ENCODE measurements around the gene SETD2.

SETD2 gene

DNA sequence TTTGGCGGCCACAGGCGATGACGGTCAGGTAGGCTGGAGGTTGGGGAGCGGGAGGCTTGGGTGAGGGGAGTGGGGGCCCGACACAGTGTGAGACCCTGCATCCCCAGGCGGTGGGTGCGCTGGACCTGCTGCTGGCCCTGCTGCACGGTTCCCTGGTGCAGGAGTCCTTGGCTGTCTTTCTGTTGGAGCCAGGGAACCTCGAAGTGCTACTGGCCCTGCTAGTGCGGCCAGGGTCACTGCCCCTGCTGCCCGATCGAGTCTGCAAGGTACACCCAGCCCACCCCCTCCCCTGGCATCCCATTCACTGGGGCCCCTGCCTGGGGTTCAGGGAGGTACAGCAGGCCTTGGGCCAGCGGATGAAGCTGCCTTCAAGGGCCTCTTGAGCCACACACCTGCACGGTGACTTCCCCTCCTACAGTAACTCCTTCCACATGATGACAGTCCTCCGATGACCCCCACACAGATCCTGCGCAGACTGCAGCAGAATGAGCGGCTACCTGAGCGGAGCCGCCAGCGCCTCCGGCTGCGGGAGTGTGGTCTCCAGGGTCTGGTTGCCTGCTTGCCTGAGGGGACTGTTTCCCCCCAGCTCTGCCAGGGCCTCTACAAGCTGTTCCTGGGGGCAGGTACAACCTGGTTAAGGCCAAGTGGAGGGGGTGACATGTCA, 164.9 kb downstream of the SETD2 start:
- DNase-seq (ENCODE audit: low read depth in 4 of 4, low spot score in 1 of 4): no peak

GRCh38 chr3:46998121-46998851, 165.6 kb downstream of the SETD2 start:
- peak in 3 of 4 experiments; percentile 52 to 66 (median 63) for DNase-seq (ENCODE audit: low read depth in 4 of 4, low spot score in 1 of 4)

- DNase-seq (ENCODE audit: low read depth in 4 of 4, low spot score in 1 of 4): no peak
These were observed 166.3 kb downstream of the SETD2 start for GRCh38 chr3:46997453-46998091.

DNA sequence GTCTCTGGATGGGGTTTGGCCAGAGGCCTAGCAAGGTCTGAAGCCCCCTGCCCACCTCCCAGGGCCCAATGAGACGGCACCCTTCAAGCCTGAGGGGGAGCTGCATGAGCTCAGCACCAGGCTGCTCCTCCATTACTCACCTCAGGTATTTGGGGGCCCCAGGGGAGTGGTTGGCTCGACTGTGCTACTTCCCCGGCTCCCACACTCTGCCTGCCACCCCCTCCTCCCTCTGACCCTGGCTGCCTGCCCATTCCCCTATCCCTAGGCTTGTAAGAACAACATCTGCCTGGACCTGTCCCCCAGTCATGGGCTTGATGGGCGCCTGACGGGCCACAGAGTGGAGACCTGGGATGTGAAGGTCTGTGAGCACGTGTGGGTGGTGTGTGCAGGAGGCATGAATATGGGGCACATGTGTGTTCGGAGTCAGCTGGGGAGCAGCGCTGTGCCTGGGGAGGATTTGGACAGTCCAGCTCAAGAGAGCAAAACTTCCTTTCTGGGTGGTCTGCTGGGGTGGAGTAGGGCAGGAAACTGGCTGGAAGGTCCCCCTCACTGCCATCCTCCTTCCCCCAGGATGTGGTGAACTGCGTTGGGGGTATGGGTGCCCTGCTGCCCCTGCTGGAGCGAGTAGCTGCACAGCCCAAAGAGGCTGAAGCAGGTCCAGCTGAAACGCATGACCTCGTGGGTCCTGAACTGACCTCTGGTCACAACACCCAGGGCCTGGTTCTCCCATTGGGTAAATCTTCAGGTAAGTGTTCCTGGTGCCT, 167.0 kb downstream of the SETD2 start:
- no peak for DNase-seq (ENCODE audit: low read depth in 4 of 4, low spot score in 1 of 4)

GRCh38 chr3:46995901-46996562, 167.9 kb downstream of the SETD2 start:
- DNase-seq (ENCODE audit: low read depth in 4 of 4, low spot score in 1 of 4): no peak

DNA sequence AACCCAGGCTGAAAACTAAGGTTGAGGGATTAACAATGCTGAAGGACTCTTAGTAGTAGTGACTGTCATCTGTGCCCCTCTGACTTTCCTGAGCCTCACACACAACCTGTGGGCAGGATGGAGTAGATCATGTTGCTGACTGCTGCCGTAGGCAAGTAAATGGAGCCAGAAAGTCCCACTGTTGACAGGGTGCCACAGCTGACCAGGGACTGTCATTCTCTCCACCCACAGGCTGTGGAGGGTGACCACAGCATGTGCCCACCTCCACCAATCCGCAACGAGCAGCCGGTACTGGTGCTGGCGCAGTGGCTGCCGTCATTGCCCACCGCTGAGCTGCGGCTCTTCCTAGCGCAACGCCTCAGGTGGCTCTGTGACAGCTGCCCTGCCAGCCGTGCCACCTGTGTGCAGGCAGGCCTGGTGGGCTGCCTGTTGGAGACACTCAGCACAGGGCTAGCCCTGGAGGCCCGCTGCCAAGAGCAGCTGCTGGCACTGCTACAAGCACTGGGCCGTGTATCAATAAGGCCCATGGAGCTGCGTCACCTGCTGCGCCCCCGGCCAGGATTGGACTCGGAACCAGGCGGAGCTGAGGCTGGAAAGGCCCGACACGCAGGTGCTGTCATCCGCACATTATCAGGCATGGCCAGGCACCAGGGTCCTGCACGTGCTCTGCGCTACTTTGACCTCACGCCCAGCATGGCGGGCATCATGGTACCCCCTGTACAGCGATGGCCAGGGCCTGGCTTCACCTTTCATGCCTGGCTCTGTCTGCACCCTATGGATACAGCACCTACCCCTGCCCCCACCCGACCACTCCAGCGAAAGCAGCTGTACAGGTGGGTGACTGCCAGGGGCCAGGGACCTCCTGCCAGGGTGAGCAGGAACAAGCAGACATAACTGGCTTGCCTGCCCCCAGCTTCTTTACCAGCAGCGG, 168.8 kb downstream of the SETD2 start:
- no peak for DNase-seq (ENCODE audit: low read depth in 4 of 4, low spot score in 1 of 4)

GRCh38 chr3:46993986-46994385, 169.9 kb downstream of the SETD2 start:
- DNase-seq (ENCODE audit: low read depth in 4 of 4, low spot score in 1 of 4): no peak

DNA sequence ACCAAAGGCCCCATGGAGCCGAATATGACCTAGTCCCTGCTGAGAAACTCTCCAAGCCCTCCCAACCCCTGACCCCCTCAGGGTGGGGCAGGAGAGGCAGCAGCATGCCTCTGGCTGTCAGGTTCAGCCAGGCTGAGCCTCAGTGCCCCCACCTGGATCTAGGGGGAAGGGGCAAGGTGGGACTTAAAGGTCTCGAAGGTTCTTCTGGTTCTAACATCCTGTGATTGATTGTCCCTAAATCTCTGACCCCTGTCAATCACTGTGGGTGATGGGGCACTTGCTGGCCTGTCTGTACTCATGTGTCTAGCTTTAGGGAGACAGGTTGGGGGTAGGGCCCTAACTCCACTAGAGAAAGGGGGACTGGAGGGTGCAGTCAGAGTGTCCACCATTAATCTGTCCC, 170.6 kb downstream of the SETD2 start:
- DNase-seq (ENCODE audit: low read depth in 4 of 4, low spot score in 1 of 4): no peak

GRCh38 chr3:46992231-46992630, 171.7 kb downstream of the SETD2 start:
- no peak for DNase-seq (ENCODE audit: low read depth in 4 of 4, low spot score in 1 of 4)

DNA sequence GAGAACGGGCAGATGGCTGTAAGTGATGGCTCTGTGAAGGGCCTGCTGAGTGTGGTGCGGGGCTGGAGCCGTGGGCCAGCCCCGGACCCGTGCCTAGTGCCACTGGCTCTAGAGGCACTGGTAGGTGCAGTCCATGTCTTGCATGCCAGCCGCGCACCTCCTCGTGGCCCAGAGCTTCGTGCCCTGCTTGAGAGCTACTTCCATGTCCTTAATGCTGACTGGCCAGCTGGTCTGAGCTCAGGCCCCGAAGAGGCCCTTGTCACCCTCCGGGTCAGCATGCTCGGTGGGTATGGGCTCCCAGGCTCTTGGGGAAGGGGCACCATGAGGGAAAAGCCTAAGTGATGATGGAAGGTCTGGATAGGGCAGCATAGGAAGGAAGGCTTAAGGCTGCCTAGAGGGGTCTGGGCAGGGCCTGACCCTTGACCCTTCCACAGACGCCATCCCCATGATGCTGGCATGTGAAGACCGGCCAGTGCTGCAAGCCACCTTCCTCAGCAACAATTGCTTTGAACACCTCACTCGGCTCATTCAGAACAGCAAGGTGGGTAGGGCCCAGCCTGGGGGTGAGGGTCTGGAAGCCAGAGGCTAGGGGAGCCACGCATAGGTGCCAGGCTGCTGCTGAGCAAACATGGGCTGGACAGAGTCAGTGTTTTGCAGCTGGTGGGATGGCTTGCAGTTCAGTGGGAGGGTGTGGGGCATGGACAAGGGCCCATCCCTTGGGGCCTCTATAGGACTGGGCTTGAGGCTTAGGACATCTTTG, 172.3 kb downstream of the SETD2 start:
- DNase-seq (ENCODE audit: low read depth in 4 of 4, low spot score in 1 of 4): no peak

DNA sequence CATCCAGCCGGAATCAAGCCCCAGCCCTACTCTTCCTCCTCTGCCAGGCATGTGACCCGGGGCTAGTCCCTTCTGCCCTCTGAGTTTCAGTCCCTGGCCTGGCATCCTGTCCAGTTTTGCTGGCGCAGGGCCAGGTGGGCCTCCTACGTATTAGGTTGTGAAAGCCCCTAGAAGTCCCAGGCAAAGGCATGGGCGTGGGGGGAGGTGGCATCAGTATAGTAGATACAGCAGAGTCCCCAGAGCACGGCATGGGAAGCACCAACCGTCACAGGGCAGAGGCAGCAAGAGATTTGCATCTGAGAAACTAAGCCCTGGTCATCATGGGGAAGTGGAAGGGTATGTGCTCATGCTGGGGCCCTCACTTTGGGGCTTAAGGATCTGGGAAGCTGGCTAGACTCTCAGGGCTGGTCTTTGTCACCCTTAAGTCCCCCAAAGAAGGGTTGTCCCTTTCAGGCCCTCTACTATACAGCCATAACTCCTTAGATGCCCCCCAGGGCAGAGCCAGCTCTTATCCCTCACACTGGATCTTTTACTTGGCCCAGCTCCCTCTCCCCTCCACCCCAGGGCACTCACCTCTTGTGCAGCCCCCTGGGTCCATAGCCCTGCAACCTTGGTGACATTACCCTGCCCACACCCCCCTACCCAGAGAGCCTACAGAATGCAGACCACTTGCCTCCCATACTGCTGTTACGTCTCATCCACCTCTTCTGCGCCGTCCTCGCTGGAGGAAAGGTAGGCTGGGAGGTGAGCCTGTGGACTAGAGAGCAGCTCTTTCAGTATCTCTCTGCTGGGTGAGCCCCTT, 173.1 kb downstream of the SETD2 start:
- no peak for DNase-seq (ENCODE audit: low read depth in 4 of 4, low spot score in 1 of 4)

- DNase-seq (ENCODE audit: low read depth in 4 of 4, low spot score in 1 of 4): no peak
These were observed 174.6 kb downstream of the SETD2 start for GRCh38 chr3:46989146-46989810.

GRCh38 chr3:46988616-46989015, 175.3 kb downstream of the SETD2 start:
- no peak for DNase-seq (ENCODE audit: low read depth in 4 of 4, low spot score in 1 of 4)

- peak; percentile 59 to 81 (median 69) for DNase-seq (ENCODE audit: low read depth in 4 of 4, low spot score in 1 of 4)
These were observed 176.0 kb downstream of the SETD2 start for GRCh38 chr3:46987743-46988401.

DNA sequence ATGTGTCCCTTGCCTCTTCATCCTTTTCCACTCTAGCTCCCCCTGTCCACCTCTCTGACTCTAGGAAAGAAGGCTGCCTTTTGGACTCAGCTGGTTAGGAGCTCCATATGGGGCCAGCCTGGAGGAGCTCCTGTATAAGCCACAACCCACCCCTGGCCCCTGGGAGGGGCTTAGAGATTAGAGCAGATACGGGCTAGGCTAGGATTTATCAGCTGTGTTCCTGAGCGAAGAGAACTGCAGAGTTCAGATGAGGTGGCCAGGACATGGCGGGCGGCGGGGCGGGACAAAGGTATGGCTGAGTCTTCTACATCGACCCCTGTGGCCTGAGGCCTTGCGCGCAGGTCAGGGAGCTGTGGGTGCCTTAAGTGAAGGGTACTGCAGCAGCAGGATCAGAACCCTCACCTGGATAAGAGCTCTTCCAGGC, 176.6 kb downstream of the SETD2 start:
- DNase-seq (ENCODE audit: low read depth in 4 of 4, low spot score in 1 of 4): no peak

GRCh38 chr3:46986782-46987310, 177.1 kb downstream of the SETD2 start:
- DNase-seq (ENCODE audit: low read depth in 4 of 4, low spot score in 1 of 4): no peak
